Activated CD4-positive, alpha-beta T cell treated with anti-CD3 and anti-CD28 coated beads for 48 hours (primary cell): ENCODE data around the gene ZNF862.

Experiments used
- DNase-seq: peaks from one replicate; pipeline ENCODE4 v3.0.0-alpha.2; 2020

Gene ZNF862

GRCh38 chr7:149811831-149812490 is 26.2 kb upstream of the ZNF862 start:
- DNase-seq, result no peak

GRCh38 chr7:149813254-149814035 is 24.7 kb upstream of the ZNF862 start:
- DNase-seq, result no peak

- DNase-seq, result no peak
Observed at GRCh38 chr7:149814494-149814893, 23.7 kb upstream of the ZNF862 start.

GRCh38 chr7:149815121-149815520 is 23.1 kb upstream of the ZNF862 start:
- no peak for DNase-seq

GRCh38 chr7:149815661-149816266 is 22.4 kb upstream of the ZNF862 start:
- no peak for DNase-seq

GRCh38 chr7:149816267-149816751 is 21.9 kb upstream of the ZNF862 start:
- DNase-seq, result no peak

- no peak for DNase-seq
Observed at GRCh38 chr7:149816794-149817193, 21.4 kb upstream of the ZNF862 start.

- no peak for DNase-seq
Observed at GRCh38 chr7:149817301-149817771, 20.8 kb upstream of the ZNF862 start.

- DNase-seq, result no peak
Observed at GRCh38 chr7:149817836-149818535, 20.2 kb upstream of the ZNF862 start.

- no peak for DNase-seq
Observed at GRCh38 chr7:149818536-149818840, 19.7 kb upstream of the ZNF862 start.

- DNase-seq, result no peak
Observed at GRCh38 chr7:149819141-149819960, 18.8 kb upstream of the ZNF862 start.

GRCh38 chr7:149819961-149820340 is 18.2 kb upstream of the ZNF862 start:
- DNase-seq, result no peak

- DNase-seq, result no peak
Observed at GRCh38 chr7:149820622-149821190, 17.5 kb upstream of the ZNF862 start.

- no peak for DNase-seq
Observed at GRCh38 chr7:149821191-149822148, 16.7 kb upstream of the ZNF862 start.

- DNase-seq, result no peak
Observed at GRCh38 chr7:149822353-149822943, 15.7 kb upstream of the ZNF862 start.

- DNase-seq, result no peak
Observed at GRCh38 chr7:149823191-149823630, 15.0 kb upstream of the ZNF862 start.

- DNase-seq, result no peak
Observed at GRCh38 chr7:149823631-149824199, 14.5 kb upstream of the ZNF862 start.

GRCh38 chr7:149824301-149824741 is 13.9 kb upstream of the ZNF862 start:
- DNase-seq, result no peak

GRCh38 chr7:149824748-149825566 is 13.2 kb upstream of the ZNF862 start:
- no peak for DNase-seq
